ENCODE measurements around the gene SNAI1.
A peak's percentile ranks its signal among the peaks of the same experiment; 100 is the strongest.
"Not testable (repeated sequence)": the region's sequence is repeated elsewhere in the genome, so short reads cannot be mapped to it uniquely, and the experiment has no call there.

The SNAI1 gene

DNA sequence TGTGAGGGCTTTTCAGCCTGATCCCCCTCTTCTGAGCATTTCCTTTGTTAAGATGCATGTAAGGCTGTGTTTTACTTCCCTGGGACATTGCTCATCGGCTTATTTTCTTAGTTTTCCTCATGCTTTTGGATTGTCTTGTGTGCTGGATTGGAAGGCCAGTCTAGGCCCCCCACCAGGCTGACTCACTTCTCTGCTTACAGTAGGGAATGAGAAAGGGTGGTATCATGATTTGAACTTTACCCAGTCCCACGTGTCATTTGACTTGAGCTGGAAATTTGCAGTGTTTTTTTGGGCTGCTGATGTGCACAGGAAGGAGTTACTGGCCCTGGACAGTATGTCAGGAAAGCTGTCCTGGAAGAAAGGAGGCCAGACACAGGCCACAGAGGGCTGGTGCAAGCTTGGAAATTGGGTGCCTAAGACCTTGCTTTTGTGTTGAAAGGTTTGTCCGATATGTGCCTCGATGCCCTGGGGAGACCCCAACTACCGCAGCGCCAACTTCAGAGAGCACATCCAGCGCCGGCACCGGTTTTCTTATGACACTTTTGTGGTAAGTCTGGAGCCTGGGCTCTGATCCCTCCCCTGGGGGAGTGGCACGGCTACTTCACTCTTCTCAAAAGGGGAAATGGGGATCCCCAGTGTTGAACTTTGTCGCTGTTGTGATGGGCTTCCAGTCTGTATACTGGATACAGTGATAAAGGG lies 33.8 kb upstream of the SNAI1 start:
- intact Hi-C loops (cut with micrococcal nuclease) = no loop called here
- H3K27me3 Mint-ChIP-seq = no peaks in the 10 kb centered on the region
- H3K9me3 Mint-ChIP-seq = no peaks in the 10 kb centered on the region
- H3K27ac Mint-ChIP-seq = no peak overlapping the region
- H3K4me3 Mint-ChIP-seq = no peak overlapping the region
- H3K36me3 Mint-ChIP-seq (ENCODE audit: low read depth) = peaks cover 97% of the 10 kb centered on the region
- peaks cover 31% of the 10 kb centered on the region for H3K4me1 Mint-ChIP-seq (ENCODE audit: low read depth)

DNA sequence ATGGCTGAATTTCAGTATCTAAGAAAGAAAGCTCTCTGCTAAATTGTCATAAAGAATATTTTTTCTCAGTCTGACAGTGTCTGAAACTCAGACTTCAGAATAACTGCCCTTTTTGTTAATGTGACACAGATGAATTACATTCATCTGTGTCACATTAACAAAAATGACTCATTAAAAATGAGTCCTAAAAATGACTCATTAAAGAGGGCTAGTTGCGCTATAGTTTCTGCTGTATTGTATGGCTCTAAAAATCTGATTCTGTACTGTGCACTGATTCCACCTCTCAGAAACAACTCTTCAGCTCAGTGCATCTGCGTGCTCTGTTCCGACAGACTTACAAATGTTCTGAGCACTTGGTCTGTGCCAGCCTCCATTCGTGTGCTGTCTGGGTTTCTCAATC lies 31.6 kb upstream of the SNAI1 start:
- peaks cover 34% of the 10 kb centered on the region for H3K4me1 Mint-ChIP-seq (ENCODE audit: low read depth)
- no peak overlapping the region for H3K4me3 Mint-ChIP-seq
- no peaks in the 10 kb centered on the region for H3K9me3 Mint-ChIP-seq
- no peaks in the 10 kb centered on the region for H3K27me3 Mint-ChIP-seq
- intact Hi-C loops (cut with micrococcal nuclease) = no loop called here
- peaks cover 93% of the 10 kb centered on the region for H3K36me3 Mint-ChIP-seq (ENCODE audit: low read depth)
- no peak overlapping the region for H3K27ac Mint-ChIP-seq

DNA sequence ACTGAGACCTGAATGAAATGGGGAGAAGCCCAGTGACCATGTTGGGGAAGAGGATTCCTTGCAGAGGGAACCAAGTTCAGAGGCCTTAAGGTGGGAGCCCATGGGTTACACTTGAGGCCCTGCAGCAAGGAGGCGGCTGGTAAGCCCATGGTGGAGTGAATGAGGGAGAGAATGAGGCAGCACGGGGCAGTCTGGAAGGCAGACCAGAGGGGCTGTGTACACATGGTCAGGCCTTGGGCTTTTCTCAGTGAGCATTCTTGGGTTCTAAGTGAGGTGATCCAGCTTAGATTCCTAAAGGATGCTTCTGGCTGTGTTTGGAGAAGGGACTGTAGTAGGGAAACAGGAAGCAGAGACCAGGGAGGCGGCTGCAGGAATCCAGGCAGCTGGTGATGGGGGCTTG lies 27.6 kb upstream of the SNAI1 start:
- Mint-ChIP-seq H3K4me1 (ENCODE audit: low read depth) (peaks cover 27% of the 10 kb centered on the region), H3K9me3 (no peaks in the 10 kb centered on the region), H3K4me3 (no peak overlapping the region), H3K27ac (no peak overlapping the region), H3K27me3 (no peaks in the 10 kb centered on the region), H3K36me3 (ENCODE audit: low read depth) (peaks cover 89% of the 10 kb centered on the region)
- intact Hi-C loops (cut with micrococcal nuclease) = no loop called here

DNA sequence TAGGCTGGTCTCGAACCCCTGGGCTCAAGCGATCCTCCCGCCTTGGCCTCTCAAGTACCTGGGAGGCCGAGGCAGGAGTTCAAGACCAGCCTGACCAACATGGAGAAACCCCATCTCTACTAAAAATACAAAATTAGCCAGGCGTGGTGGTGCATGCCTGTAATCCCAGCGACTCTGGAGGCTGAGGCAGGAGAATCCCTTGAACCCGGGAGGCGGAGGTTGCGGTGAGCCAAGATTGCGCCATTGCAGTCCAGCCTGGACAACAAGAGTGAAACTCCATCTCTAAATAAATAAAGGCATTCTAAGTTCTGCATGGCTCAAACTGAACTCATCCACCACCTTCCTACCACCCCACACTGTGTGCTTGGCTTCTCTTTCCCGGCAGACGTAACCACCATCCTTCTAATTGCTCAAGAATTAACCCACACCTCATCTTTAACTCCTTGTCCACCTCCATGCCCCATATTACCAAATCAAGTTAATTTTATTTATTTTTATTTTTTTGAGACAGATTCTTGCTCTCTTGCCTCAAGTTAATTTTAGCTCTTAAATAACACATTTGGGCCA lies 26.9 kb upstream of the SNAI1 start:
- H3K4me3 Mint-ChIP-seq; H3K27ac Mint-ChIP-seq; H3K9me3 Mint-ChIP-seq; intact Hi-C loops (cut with micrococcal nuclease); H3K27me3 Mint-ChIP-seq: not testable (repeated sequence)
- peaks cover 89% of the 10 kb centered on the region for H3K36me3 Mint-ChIP-seq (ENCODE audit: low read depth)
- peaks cover 27% of the 10 kb centered on the region for H3K4me1 Mint-ChIP-seq (ENCODE audit: low read depth)

DNA sequence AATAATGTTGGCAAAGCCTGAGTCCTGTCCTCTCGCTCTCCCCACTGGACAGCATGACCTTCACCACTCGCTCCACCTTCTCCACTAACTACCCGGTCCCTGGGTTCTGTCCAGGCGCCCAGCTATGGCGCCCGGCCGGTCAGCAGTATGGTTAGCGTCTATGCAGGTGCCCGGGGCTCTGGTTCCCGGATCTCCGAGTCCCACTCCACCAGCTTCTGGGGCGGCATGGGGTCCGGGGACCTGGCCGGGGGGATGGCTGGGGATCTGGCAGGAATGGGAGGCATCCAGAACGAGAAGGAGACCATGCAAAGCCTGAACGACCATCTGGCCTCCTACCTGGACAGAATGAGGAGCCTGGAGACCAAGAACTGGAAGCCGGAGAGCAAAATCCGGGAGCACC lies 26.1 kb upstream of the SNAI1 start:
- Mint-ChIP-seq H3K27ac (peak overlapping the region; percentile 14), H3K4me1 (ENCODE audit: low read depth) (peaks cover 27% of the 10 kb centered on the region), H3K4me3 (no peak overlapping the region), H3K27me3 (no peaks in the 10 kb centered on the region), H3K9me3 (no peaks in the 10 kb centered on the region), H3K36me3 (ENCODE audit: low read depth) (peaks cover 88% of the 10 kb centered on the region)
- intact Hi-C loops (cut with micrococcal nuclease) = no loop called here

GRCh38 chr20:49957089-49957938 lies 25.5 kb upstream of the SNAI1 start:
- H3K27me3 Mint-ChIP-seq; intact Hi-C loops (cut with micrococcal nuclease); H3K4me3 Mint-ChIP-seq; H3K9me3 Mint-ChIP-seq: not testable (repeated sequence)
- Mint-ChIP-seq H3K4me1 (ENCODE audit: low read depth) (peaks cover 24% of the 10 kb centered on the region), H3K27ac (peak overlapping the region; percentile 14), H3K36me3 (ENCODE audit: low read depth) (peaks cover 88% of the 10 kb centered on the region)

GRCh38 chr20:49961413-49961812 lies 21.4 kb upstream of the SNAI1 start:
- Mint-ChIP-seq H3K9me3 (no peaks in the 10 kb centered on the region), H3K36me3 (ENCODE audit: low read depth) (peaks cover 72% of the 10 kb centered on the region), H3K4me3 (no peak overlapping the region), H3K4me1 (ENCODE audit: low read depth) (peaks cover 21% of the 10 kb centered on the region), H3K27me3 (no peaks in the 10 kb centered on the region), H3K27ac (no peak overlapping the region)
- intact Hi-C loops (cut with micrococcal nuclease) = no loop called here

DNA sequence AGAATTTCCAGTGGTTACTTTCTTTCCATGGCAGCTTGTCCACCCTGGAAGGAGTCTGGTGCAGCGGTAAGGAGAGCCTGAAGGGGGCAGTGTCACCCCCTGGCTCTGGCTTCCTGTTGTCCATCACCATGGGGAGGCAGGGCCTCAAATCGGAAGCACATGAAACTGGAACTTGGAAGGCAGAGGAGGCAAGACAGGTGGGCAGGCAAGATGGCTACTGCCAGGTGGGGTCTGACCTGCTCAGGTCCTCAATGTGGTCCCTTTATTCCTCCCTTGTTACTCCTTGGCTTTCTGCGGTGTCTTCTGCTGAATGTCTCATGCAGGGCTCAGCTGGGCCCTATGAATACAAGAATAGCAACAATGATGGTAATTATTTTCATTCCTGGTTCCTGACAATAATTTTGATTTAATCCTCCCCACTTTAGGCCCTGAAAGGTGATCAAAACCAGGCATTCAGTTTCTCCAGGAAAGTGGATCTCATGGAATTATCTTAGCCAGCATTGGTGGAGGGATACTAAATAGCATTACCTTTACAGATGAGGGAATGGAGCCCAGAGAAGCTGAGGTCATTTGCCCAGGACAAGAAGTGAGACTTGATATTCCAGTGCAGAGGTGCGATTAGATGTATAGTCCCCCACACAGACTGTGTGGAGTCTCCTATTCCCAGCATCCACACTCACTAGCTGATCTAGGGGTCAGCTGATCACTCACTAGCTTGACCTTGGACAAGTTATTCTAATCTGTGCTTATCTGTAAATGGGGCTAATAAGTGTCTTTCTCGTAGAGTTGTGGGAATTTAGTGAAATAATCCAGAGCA lies 17.6 kb upstream of the SNAI1 start:
- Mint-ChIP-seq H3K4me3 (no peak overlapping the region), H3K36me3 (ENCODE audit: low read depth) (peaks cover 39% of the 10 kb centered on the region), H3K27me3 (no peaks in the 10 kb centered on the region), H3K4me1 (ENCODE audit: low read depth) (peaks cover 18% of the 10 kb centered on the region), H3K9me3 (no peaks in the 10 kb centered on the region), H3K27ac (no peak overlapping the region)
- intact Hi-C loops (cut with micrococcal nuclease) = no loop called here

DNA sequence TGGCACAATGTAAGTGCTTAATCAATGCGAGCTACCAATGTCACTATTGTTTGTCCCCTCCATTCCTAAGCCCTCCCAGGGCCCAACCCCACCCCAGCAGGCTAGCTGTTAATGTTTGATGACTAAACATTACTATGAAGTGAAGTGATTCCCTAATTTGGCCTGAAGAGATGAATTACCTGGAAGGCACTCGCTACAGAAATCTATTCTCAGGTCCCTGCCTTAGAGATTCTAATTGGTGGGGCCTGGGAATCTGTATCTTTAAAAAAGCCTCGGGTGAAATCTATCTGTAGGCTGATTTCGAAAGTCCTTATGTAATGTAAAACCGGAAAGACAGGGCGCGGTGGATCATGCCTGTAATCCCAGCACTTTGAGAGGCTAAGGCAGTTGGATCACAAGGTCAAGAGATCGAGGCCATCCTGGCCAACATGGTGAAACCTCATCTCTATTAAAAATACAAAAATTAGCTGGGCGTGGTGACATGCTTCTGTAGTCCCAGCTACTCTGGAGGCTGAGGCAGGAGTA lies 16.9 kb upstream of the SNAI1 start:
- no peak overlapping the region for H3K27ac Mint-ChIP-seq
- intact Hi-C loops (cut with micrococcal nuclease) = no loop called here

DNA sequence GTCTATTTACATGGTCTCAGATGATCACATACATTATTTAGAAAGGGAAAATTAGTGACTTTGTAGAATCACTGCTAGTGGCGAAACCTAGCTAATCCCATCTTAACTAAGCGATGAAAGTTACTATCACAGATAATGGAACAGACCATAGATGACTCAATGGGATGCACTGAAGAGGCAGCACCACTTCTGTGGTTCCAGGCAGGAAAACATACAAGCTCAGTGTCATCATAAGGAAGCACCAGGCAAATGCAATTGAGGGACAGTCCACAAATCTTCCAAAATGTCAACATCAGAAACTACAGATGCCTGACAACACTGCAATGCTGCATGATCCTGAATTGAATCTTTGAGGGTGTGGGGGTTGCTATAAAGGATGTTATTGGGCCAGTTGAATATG lies 15.9 kb upstream of the SNAI1 start:
- no peaks in the 10 kb centered on the region for H3K9me3 Mint-ChIP-seq
- no peak overlapping the region for H3K27ac Mint-ChIP-seq
- intact Hi-C loops (cut with micrococcal nuclease) = no loop called here
- peaks cover 18% of the 10 kb centered on the region for H3K4me1 Mint-ChIP-seq (ENCODE audit: low read depth)
- no peaks in the 10 kb centered on the region for H3K27me3 Mint-ChIP-seq
- H3K36me3 Mint-ChIP-seq (ENCODE audit: low read depth) = peaks cover 23% of the 10 kb centered on the region
- H3K4me3 Mint-ChIP-seq = no peak overlapping the region

More for the DNA sequence above, 16.9 kb upstream of the SNAI1 start:
- no peaks in the 10 kb centered on the region for H3K27me3 Mint-ChIP-seq
- H3K36me3 Mint-ChIP-seq (ENCODE audit: low read depth) = peaks cover 32% of the 10 kb centered on the region
- H3K4me3 Mint-ChIP-seq = no peak overlapping the region
- H3K4me1 Mint-ChIP-seq (ENCODE audit: low read depth) = peaks cover 18% of the 10 kb centered on the region
- H3K9me3 Mint-ChIP-seq = no peaks in the 10 kb centered on the region

- Mint-ChIP-seq H3K4me3 (no peak overlapping the region), H3K9me3 (no peaks in the 10 kb centered on the region), H3K27me3 (no peaks in the 10 kb centered on the region), H3K4me1 (ENCODE audit: low read depth) (peaks cover 18% of the 10 kb centered on the region), H3K27ac (no peak overlapping the region), H3K36me3 (ENCODE audit: low read depth) (peaks cover 10% of the 10 kb centered on the region)
- intact Hi-C loops (cut with micrococcal nuclease) = no loop called here
These were observed 13.5 kb upstream of the SNAI1 start for GRCh38 chr20:49969234-49969633.

DNA sequence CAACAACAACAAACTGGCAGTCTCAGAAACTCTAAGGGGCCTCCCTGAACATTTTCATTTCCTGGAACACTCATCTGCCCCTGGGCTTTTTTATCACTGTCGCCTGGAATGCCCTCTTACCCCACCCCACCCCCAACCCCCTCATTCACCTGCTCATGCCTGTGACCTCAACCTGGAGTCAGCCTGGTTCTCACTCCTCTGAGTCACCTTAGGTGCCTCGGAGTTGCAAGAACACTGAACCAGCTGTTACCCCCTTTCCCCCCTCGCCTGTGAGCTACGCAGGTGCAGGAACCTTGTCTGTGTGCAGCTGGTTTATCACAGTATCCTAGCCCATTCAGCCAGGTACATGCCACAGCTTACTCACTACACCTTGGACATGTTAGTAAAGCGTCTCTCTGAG lies 12.8 kb upstream of the SNAI1 start:
- Mint-ChIP-seq H3K9me3 (no peaks in the 10 kb centered on the region), H3K4me1 (ENCODE audit: low read depth) (peaks cover 15% of the 10 kb centered on the region), H3K36me3 (ENCODE audit: low read depth) (peaks cover 3% of the 10 kb centered on the region), H3K4me3 (no peak overlapping the region), H3K27me3 (no peaks in the 10 kb centered on the region), H3K27ac (no peak overlapping the region)
- intact Hi-C loops (cut with micrococcal nuclease) = no loop called here

GRCh38 chr20:49970498-49970897 lies 12.3 kb upstream of the SNAI1 start:
- H3K4me3 Mint-ChIP-seq = no peak overlapping the region
- H3K4me1 Mint-ChIP-seq (ENCODE audit: low read depth) = peaks cover 10% of the 10 kb centered on the region
- H3K27ac Mint-ChIP-seq = no peak overlapping the region
- no peaks in the 10 kb centered on the region for H3K27me3 Mint-ChIP-seq
- H3K9me3 Mint-ChIP-seq = no peaks in the 10 kb centered on the region
- no peaks in the 10 kb centered on the region for H3K36me3 Mint-ChIP-seq (ENCODE audit: low read depth)
- intact Hi-C loops (cut with micrococcal nuclease) = no loop called here
